ENCODE data around the gene AGFG2.

The AGFG2 gene

DNA sequence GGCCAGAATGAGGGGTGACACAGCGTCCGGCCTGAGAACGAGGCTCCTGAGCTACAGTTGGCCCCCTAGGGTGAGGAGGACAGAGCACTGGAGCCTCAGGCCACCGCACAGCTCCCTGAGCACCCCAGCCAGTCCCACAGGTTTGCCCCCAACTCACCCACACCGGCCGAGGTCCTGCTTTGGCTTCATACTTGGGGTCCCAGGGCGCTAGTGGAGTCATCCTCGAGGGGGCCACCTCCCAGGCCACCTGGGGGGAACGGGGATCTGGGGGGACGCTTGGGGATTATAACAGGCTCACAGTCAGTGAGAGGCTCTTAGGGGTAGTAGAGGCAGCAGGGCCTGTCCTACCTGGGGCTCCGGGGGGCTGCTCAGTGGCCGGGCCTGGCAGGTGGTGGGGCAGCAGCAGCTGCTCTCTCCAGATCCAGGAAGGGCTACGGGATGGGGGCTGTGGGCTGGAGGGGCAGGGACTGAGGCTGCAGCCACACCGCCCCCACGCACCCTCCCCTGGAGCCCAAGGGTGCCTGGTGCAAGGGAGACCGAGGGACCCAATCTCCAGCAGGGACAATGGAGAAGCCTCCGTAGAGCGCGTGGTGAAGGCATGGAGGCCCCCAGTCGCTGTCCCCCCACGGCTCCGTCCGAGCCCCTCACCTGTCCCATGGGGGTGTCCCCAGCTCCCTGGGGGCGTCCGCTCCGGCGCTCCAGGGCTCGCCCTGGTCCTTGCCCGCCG is 34.1 kb downstream of the AGFG2 start:
- no peak for DNase-seq (ENCODE audit: low read depth)

DNA sequence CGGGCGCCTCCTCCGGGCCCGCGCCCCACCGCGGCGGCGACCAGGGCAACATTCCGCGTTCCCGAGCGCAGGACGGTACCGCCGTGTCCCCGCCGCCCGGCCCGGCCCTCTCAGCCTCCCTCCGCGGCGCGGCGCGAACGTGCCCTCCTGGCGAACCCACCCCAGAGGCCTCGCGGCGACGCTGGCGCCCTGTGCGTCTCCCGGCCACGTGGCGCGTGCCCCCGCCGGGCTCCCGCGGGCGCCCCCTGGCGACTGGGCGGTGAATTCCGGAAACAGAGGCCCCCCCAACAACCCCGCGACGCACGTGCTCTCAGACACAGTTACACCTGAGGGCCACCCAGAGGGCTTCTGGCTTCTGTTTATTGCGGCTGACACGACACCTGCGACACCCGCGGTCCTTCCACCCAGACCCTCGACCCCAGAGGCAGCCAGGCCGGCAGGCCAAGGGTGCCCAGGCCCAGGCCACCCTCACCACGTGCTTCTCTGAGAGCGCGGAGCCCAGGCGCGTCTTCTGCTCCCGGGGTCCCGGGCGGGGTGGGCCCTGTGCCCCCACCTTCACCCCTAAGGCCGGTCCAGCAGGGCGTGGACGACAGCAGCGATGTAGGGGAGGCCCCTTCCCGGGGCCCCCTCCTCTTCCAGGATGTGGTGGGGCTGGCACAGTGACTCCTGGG is 34.8 kb downstream of the AGFG2 start, which contains the start of gene SAP25:
SAP25 (minus strand) TSS at position 210 of the 671 bp plus-strand sequence; CDS start at position 52, 158 bp downstream.
- DNase-seq (ENCODE audit: low read depth) = no peak

DNA sequence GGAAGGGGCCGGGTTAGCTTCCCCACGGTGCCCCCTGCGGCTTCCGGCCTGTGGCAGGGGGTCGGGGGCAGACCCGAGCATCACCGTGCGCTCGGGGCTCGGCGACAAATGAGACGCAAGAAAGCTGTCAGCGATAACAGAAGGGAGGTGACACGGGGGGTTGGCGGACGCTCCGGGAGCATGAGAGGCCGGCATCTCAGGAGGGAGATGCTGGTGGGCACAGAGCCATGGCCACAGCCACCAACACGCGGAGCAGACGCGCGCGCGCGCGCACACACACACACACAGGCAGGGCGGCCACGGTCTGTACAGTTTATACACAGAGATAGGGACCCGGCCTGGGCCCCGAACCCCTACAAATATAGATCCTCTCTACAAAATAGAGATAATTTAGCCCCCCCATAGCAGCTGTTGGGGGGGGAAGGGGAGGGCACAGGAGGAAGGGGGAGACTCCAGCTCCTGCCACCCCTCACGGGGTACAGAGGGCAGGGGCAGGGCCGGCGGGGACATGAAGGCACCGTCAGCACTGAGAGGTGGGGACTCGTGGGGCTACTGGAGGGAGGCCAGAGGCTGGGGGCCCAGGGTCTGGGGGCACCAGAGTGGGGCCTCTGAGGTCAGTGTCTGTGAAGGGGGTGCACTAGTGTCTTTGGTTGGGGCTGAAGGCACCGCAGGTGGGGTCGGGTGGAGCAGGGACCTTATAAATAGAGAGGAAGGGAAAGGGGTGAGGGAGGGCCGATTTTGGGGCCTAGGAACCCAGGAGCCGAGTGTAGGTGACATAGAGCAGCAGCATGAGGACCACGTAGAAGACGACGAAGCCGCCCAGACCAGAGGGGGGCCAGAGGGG is 35.6 kb downstream of the AGFG2 start:
- no peak for DNase-seq (ENCODE audit: low read depth)

DNA sequence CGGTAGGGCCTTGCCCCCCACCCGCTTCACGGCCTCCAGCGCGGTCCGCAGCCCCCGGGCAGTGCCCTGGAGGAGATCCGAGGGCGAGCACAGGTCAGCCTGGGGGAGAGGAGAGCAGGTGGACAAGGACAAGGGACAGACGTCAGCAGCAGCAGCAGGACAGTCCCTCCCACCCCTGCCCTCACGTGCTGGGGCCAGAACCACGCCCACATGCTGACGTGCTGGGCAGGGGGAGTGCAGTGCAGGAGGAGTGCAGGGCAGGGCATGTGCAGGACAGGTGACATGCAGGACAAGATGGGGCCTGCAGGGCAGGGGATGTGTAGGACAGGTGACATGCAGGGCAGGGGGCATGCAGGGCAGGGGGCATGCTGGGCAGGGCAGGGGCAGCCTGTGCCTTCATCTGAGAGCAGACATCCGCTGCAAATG is 36.2 kb downstream of the AGFG2 start:
- DNase-seq (ENCODE audit: low read depth) = no peak

DNA sequence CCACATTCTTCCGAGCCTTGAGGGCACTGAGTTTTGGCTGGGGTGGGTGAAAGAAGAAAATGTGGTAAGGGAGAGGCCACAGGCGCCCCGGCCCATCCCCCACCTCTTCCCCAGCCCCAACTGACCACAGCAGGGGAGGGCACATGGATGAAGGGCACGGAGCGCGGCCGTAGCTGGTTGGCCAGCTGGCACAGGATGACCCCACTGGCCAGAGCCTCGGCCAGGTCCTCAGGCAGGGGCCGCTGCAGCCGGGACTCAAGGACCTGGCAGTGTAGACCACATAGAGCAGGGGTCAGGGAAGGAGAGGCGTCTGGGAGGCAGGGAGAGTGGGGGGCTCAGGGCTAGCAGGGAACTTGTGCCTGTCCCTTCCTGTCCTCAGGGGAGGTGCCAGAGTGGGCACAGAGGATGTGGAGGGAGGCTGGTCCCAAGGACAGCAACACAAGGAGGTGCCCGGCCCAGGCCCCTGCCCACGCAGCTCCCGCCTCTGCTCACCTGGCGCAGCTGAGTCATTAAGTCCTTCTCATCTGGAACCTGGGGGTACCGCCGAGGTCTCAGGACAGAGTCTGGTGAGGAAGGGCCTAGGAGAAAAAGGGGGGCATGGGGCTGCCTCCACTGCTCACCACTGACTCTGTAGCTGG is 36.9 kb downstream of the AGFG2 start:
- DNase-seq (ENCODE audit: low read depth) = no peak

DNA sequence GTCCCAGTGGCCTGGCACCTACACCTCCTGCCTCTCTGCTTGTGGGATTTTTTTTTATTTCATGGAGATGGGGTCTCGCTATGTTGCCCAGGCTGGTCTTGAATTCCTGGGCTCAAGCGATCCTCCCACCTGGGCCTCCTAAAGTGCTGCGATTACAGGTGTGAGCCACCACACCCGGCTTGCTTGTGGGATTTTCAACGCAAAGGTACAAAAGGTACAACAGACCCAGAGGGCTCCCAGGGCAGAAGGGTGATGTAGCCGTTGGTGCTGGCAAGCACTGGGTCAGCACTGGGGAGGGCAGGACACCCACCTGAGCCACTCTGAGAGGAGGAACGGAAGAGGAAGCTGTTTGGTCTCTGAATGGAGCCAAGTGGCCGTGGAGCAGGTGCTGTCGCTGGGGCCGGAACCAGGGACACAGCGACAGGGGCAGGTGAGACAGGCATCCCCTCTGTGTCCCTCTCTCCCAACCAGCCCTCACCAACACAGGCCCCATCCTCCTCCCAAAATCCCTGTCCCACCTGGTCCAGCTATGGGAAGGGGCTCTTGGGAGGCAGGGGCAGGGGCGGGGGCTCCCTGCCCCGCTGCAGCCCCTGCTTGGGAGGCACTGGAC is 37.5 kb downstream of the AGFG2 start:
- DNase-seq (ENCODE audit: low read depth) = no peak

DNA sequence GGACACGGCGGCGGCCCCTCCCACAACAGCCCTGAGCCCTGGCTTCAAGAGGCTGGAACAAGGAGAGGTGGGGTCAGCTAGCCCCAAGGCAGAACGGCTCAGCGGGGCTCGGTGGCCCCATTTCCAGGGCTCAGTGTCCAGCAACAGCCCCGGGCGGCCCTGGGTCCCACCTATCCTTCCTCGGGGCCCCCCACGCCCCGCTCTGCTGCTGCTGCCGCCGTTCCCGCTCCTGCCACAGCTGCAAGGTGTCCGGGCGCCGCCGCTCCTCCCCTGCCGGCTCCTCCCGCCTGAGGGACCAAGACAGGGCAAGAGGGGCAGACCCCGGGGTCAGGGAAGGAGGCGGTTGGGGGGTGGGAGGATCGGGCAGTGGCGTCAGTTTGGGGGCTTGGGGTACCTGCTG is 38.1 kb downstream of the AGFG2 start:
- no peak for DNase-seq (ENCODE audit: low read depth)

DNA sequence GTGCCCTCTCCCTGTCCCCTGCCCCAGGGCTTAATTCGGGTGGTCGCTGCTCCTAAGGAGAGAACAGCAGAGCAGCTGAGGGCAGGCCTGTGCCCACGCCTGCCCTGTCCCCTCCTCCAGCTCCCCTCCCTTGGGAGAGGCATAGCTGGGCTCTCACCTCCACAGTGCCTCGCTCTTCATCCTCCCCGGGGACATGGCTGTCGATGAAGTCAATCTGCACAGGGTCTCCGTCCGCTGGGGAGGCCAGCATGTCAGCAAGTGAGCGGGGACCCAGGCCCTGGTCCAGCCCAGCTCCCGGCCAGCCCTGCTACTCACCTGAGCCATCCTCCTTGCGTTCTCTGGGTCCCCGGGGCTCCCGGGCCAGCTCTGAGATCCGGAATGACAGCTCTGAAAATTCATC is 38.5 kb downstream of the AGFG2 start:
- no peak for DNase-seq (ENCODE audit: low read depth)

DNA sequence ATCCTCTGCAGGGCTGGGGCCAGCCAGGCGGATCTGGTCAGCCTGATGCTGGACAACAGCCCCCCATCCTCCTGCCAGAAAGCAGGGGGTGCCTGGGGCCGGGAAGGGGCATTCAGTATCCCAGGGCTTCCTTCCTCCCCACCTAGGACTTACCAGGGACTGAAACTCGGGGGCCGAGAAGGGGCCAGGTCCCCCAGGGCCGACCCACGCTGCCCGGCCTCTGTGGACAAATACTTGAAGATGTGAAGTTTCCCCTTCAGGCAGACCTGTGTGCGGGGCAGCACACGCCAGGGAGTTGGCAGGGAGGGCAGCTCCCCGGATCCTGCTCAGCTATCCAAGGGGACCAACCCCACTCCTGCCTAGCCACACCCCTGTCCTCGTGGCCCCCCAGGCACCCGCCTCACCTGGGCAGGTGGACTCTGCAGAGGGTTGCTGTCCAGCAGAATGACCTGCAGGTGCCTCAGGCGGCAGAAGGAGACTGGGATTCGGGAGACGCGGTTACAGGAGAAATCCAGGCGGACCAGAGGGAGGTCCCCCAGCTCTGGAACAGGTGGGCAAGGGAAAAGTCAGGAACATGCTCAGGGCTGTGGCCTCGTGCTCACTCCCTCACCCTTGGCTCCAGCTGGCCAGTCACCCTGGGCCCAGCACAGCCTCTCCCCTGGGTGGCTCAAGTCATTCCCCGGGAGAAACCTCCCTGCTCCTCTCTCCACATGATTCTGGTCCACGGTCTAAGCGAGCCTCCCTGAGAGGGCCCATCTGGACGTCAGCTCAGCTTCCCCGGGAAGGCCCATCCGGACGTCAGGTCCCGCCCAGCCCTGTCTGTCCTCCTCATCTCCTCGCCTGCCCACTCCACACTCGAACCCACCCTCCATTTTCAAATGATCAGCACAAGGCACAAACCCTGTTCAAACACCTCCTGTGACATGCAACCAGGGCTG is 39.5 kb downstream of the AGFG2 start:
- no peak for DNase-seq (ENCODE audit: low read depth)

DNA sequence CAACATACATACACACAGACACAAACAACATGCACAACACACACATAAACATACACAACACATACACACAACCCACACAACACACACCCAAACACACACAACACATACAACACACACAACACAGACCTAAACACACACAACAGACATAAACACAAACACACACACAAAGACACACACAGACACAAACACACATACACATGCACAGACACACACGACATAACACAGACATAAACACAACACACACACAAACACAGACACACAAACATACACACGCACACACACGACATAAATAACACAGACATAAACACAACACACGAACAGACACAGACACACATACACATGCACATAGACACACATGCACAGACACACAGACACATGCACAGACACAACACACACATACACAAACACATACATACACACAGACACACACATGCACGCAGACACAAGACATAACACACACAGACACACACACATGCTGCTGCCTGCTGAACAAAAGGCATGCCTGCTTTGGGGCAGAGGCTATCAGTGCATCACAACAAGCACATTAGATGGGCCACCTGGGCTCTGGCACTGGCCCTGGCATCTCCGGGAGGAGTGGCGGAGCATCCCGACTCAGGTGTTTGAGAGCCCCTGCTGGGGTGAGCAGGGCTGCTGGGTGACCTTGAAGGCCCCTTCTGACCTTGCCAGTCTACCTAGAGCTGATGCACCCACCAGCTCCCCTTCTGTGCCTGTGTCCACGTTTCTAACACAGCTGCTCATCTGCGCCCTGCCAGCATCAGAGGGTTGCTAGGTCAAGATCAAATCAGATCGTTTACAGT is 41.7 kb downstream of the AGFG2 start:
- DNase-seq (ENCODE audit: low read depth) = no peak

DNA sequence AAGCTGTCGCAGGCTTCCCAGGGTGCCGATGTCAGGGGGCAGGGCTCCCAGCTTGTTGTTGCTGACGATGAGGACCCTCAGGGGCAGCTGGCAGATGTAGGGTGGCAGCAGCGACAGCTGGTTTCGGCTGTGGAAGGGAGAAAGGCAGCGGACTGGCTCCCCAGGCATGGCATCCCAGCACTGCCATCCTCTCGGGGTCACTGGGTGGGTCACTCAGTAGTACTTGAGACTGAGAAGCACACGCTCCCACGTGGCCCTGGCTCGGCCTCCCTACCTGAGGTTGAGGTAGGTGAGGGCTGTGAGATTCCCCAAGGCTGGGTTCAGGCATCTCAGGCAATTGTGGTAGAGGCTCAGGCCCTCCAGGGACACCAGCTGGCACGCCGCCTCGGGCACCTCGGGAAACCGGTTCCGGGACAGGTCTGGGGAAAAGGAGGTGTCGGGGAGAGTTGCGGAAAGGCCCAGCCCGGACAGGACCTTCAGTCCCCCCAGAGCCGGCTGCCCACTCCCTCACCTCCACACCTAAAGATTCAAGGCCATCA is 43.1 kb downstream of the AGFG2 start:
- DNase-seq (ENCODE audit: low read depth) = no peak

DNA sequence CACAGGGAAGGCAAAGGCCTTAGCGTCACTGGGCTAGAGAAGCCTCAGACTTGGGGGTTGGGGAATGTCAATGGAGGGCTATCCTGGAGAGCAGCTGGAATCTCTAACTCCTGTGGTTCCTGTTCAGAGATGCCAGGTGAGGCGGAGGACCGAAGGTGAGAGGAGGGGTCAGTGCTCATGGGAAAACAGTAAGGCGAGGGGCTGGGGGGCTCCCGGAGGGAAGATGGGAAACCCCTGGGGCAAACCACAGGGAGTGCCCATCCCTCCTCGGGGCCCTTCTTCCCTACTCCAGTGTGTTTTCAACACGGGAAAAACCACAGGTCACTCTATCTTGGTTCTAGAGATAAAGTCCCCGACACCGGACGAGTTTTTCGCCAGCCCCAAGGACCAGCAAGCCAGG is 43.6 kb downstream of the AGFG2 start:
- DNase-seq (ENCODE audit: low read depth) = no peak

DNA sequence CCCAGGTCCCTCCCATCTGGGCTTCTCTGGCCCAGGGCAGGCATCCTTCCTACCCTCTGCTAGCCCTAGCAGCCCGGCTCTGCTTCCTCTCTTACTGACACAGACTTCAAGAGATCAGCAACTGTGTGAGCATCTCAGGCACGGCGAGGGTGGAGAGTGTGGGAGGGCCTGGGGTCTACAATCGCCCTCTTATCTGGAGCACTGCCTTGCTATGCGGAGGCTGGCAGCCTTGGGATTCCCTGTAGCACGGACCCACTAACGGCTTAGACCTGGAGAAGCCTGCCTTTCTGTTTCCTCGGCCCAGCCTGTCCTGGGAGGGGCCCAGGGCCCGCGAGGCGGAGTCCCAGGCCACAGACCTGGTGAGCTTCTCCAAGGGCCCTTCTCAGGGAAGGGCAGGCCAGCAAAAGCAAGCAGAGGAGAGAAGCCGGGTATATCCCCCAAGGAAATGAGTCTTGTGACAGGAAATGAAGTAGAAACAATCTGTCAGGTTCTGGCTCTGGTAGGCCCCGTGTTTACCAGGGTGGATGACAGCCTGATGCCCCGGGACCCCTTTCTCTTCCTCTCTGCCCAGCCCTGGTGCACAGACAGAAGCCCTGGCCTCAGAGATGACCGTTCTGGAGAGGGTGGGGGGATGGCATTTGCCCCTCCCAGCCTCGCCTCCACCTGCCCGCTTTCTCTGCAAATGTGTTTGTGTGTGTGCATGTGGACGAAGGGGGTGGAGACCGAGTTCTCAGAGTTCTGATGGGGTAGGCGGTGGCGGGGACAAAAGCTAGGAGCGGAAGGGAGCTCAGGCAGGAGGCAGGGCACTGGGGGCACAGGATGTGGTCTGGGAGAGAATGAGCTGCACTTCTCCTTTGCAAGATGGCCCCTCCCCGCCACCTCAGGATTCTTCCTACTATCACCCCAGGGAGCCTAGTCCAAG is 44.4 kb downstream of the AGFG2 start:
- no peak for DNase-seq (ENCODE audit: low read depth)

DNA sequence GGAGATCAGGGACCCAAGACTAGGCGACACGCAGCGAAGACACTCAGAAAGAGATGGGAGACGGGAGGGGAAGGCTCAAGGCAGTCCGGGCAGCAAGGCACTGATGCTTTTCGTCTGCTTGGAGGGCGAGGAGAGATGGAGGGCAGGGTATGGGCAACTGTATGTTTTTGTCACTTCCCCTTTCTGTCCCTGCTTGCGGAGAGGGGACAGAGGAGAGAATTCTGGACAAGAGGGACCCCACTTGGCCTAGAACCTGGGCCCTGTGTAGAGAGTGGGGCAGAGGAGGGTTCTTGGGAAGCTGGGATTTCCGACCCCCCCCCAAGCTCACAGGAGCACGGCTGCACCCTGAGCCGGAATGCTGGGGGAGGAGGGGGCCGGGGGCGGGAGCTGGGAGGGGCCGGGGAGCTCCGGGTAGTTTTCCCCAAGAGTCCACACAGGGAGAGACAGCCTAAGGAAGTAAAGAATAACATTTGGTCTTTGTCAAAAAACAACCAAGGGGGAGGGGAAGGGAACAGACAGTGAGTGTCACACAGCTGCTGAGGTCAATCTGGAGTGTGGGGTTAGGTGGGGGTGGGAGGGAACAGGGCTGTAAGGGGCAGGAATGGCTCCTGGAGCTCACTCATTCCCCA is 45.2 kb downstream of the AGFG2 start:
- no peak for DNase-seq (ENCODE audit: low read depth)

DNA sequence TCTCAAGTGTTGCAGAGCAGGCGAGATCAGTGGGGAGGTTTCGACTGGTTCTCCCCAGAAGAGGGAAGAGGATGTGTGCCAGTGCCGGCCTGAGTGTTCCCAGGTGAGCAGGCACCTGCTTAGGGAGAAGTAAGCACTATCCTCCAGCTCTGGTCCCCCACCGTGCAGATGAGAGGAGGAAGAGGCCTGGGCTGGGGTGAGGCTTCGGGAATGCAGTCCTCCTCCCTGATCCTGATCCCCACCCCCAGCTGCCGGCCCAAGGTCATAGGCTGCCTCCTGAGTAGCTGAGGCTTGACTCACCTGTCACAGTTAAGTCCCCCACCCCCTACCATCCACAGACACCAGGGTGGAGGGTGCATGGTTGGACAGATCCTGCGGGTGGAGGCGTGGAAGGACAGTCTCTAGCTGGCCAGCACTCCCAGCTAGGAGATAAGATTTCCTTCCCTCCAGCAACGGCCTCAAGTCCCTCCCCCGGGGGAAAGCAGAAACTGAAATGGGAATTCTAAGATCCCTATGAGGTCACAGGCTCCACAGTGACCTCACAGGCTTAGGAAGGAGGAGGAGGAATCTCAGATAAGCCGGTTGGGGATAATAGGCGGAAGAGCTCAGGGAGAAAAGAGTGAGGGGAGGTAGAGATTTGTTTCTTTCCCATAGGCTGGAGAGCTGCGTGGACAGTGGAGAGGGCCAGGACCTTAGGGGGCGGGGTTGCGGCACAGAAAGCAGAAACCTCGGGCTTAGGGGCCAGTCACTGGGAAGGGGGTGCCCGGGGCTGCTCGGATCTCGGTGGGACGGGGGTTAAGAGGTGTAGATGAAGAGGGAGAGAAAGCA is 45.9 kb downstream of the AGFG2 start:
- no peak for DNase-seq (ENCODE audit: low read depth)

DNA sequence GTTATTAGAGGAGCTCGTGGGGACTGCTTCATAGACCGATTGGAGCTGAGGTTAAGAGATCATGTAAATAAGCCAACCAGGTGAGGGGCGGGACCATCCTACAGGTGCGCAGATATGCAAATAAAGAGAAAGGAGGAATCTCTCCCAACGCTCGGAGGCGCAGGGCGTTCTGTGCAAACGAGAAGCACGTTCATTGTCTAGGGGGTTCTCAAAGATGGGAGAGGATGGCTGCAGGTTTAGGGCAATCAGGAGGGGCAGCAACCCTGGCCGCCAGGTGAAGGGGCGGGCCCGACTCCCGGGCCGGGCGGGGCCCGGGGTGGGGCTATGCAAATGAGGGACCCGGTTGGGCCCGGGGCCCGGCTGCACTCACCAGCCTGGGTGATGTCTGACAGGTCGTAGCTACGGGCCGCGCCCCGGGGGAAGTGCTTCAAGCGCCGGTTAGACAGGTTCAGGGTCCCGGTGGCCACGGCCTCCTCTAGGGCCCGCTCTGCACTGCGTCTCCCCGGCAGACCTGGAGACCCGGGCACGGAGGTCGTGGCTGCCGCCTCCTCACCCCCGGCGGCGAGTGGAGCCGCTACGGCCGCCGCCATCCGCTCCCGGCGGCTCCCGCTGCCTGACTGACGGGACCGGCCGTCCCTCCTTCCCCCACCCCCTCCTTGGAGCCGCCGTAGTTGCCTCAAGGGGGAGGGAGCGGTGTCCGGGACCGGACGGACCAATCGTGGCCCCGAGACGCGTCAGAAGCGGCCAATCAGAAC is 46.7 kb downstream of the AGFG2 start, which contains the start of gene LRCH4:
LRCH4 (minus strand) TSS at position 619 of the 755 bp plus-strand sequence; CDS start at position 590, 29 bp downstream.
- DNase-seq (ENCODE audit: low read depth) = no peak
